ENCODE measurements around the gene ATR.

ATR gene

GRCh38 chr3:142613491-142613890 lies 35.0 kb upstream of the ATR start:
- Histone ChIP-seq H3K27me3 (ENCODE audit: insufficient read depth, low read length, poor library complexity, severe bottlenecking) (no peaks in the 10 kb centered on the region), H3K9me3 (ENCODE audit: insufficient read depth, low read depth, low read length) (no peaks in the 10 kb centered on the region), H3K9ac (ENCODE audit: low read depth, low read length, poor library complexity, severe bottlenecking) (no peak overlapping the region), H3K4me2 (ENCODE audit: low read depth, low read length, poor library complexity, severe bottlenecking) (no peak overlapping the region), H2AFZ (ENCODE audit: low read length) (no peak overlapping the region), H4K20me1 (ENCODE audit: insufficient read depth, low read length, poor library complexity, severe bottlenecking) (peaks cover 3% of the 10 kb centered on the region), H3K36me3 (ENCODE audit: insufficient read depth, low read length) (no peaks in the 10 kb centered on the region), H3F3A (ENCODE audit: low read depth) (no peaks in the 10 kb centered on the region), H3K79me2 (ENCODE audit: insufficient read depth, low read length) (0 out of 2 replicates have a peak, but pooled peaks cover 4% of the 10 kb centered on the region), H3K9me2 (replicated peaks; ENCODE audit: low read depth, low read length) (no peaks in the 10 kb centered on the region), H3K4me1 (ENCODE audit: insufficient read depth, low read length, poor library complexity, severe bottlenecking) (no peaks in the 10 kb centered on the region), H3K4me3 (ENCODE audit: low read length, poor library complexity, severe bottlenecking) (no peak overlapping the region)
- TF ChIP-seq EZH2phosphoT487 (IDR thresholded peaks at IDR 0.05; ENCODE audit: borderline replicate concordance) (no peak), CTCF (conservative IDR thresholded peaks at IDR 0.05; ENCODE audit: low read length) (no peak)

- no peak overlapping the region for H3K4me2 ChIP-seq (ENCODE audit: low read depth, low read length, poor library complexity, severe bottlenecking)
These were observed 32.7 kb upstream of the ATR start for GRCh38 chr3:142611206-142611605.

GRCh38 chr3:142609136-142609535 lies 30.6 kb upstream of the ATR start:
- 0 out of 2 replicates have a peak, but pooled peaks cover 4% of the 10 kb centered on the region for H3K79me2 ChIP-seq (ENCODE audit: insufficient read depth, low read length)
- no peaks in the 10 kb centered on the region for H3K4me1 ChIP-seq (ENCODE audit: insufficient read depth, low read length, poor library complexity, severe bottlenecking)
- TF ChIP-seq EZH2phosphoT487 (IDR thresholded peaks at IDR 0.05; ENCODE audit: borderline replicate concordance) (no peak), CTCF (conservative IDR thresholded peaks at IDR 0.05; ENCODE audit: low read length) (no peak)
- no peaks in the 10 kb centered on the region for H3K27me3 ChIP-seq (ENCODE audit: insufficient read depth, low read length, poor library complexity, severe bottlenecking)
- H4K20me1 ChIP-seq (ENCODE audit: insufficient read depth, low read length, poor library complexity, severe bottlenecking): peaks cover 2% of the 10 kb centered on the region
- no peak overlapping the region for H3K4me3 ChIP-seq (ENCODE audit: low read length, poor library complexity, severe bottlenecking)
- no peak overlapping the region for H2AFZ ChIP-seq (ENCODE audit: low read length)
- no peaks in the 10 kb centered on the region for H3K9me3 ChIP-seq (ENCODE audit: insufficient read depth, low read depth, low read length)
- no peaks in the 10 kb centered on the region for H3F3A ChIP-seq (ENCODE audit: low read depth)
- H3K36me3 ChIP-seq (ENCODE audit: insufficient read depth, low read length): no peaks in the 10 kb centered on the region
- no peak overlapping the region for H3K4me2 ChIP-seq (ENCODE audit: low read depth, low read length, poor library complexity, severe bottlenecking)
- H3K9ac ChIP-seq (ENCODE audit: low read depth, low read length, poor library complexity, severe bottlenecking): no peak overlapping the region
- H3K9me2 ChIP-seq (replicated peaks; ENCODE audit: low read depth, low read length): no peaks in the 10 kb centered on the region

More at GRCh38 chr3:142611206-142611605, 32.7 kb upstream of the ATR start:
- Histone ChIP-seq H3K4me3 (ENCODE audit: low read length, poor library complexity, severe bottlenecking) (no peak overlapping the region), H3K9me3 (ENCODE audit: insufficient read depth, low read depth, low read length) (no peaks in the 10 kb centered on the region), H3K9ac (ENCODE audit: low read depth, low read length, poor library complexity, severe bottlenecking) (no peak overlapping the region), H2AFZ (ENCODE audit: low read length) (no peak overlapping the region), H3K79me2 (ENCODE audit: insufficient read depth, low read length) (0 out of 2 replicates have a peak, but pooled peaks cover 4% of the 10 kb centered on the region), H3K9me2 (replicated peaks; ENCODE audit: low read depth, low read length) (no peaks in the 10 kb centered on the region), H4K20me1 (ENCODE audit: insufficient read depth, low read length, poor library complexity, severe bottlenecking) (peaks cover 3% of the 10 kb centered on the region), H3K27me3 (ENCODE audit: insufficient read depth, low read length, poor library complexity, severe bottlenecking) (no peaks in the 10 kb centered on the region), H3F3A (ENCODE audit: low read depth) (no peaks in the 10 kb centered on the region), H3K36me3 (ENCODE audit: insufficient read depth, low read length) (no peaks in the 10 kb centered on the region), H3K4me1 (ENCODE audit: insufficient read depth, low read length, poor library complexity, severe bottlenecking) (no peaks in the 10 kb centered on the region)
- TF ChIP-seq EZH2phosphoT487 (IDR thresholded peaks at IDR 0.05; ENCODE audit: borderline replicate concordance) (no peak), CTCF (conservative IDR thresholded peaks at IDR 0.05; ENCODE audit: low read length) (no peak)
